Measurements from ENCODE around the gene KIAA1217. TPM values are rescaled to one million over a fixed set of nuclear protein-coding genes. Genes with fewer than 3 reads are reported as not detected.

KIAA1217 gene
- total RNA-seq, 1 donor from 2014 or later: 13.2 TPM

DNA sequence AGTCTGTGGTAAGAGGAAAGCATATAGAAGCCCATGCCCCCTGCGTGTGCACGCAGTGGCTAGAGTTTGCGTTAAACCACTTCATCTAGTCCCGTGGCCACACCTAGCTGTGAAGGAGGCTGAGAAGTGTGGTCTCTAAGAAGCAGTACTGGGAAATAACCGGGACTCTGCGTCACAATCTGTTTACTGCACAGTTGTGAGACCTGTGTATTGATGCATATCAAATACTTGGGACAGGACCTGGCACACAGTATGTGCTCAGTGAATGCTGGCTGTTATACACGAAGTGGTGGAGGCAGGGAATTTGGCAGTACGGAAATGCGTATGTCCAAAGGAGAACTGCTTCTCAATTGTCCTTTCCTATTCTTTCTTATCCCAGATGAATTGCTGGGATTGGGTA, 365.2 kb downstream of the KIAA1217 start:
- DNase-seq (ENCODE audit: low read depth): no peak

DNA sequence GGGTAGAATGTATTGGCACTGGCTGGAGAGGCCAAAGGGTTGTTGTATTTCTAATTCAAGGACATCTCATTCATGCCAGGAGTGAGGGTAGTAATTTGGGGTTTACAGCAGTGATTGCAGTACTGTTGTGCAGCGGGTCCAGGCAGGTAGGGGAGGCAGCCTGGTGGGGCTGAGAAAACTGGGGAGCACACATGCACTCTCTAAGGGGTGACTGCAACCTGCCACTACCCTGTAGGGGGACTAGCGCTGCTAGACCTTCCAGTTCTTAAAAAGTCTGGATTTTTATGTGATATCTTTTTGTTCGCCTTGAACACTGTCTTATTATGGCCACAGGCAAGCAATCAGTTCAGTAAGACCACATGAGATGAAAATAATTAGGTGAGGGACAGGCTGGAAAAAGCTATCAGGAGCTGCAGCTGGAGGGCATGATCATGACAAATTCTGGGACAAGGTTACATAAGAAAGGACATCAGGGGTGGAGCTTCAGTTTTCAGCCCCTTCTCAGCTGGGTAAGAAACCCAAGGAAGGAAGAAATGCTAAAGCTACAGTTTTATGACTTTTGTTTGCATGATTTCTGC, 365.7 kb downstream of the KIAA1217 start:
- DNase-seq (ENCODE audit: low read depth): no peak

DNA sequence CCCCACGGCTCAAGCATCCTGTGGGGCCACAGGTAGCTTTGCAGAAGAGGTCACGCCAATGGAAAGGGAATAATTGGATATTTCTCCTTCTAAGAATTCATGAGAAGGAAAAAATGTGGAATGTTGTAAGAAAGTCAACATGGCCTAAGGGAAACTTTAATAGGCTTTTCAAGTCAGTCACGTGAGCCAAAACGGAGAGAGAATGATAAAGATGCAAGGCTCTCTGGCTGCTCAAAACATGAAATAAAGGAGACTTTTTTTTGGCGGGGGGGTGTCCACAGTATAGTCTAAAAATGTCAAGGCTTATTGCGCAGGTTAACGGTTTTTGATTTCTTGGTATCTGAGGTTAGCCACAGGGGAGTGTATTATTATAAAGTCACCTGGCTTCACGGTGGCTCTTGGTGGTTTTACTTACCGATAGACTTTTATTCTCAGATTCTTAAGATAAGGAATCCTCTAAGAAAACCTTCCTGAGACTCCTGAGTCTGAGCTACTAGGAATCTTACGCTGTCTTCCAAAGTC, 366.6 kb downstream of the KIAA1217 start:
- DNase-seq (ENCODE audit: low read depth): no peak

DNA sequence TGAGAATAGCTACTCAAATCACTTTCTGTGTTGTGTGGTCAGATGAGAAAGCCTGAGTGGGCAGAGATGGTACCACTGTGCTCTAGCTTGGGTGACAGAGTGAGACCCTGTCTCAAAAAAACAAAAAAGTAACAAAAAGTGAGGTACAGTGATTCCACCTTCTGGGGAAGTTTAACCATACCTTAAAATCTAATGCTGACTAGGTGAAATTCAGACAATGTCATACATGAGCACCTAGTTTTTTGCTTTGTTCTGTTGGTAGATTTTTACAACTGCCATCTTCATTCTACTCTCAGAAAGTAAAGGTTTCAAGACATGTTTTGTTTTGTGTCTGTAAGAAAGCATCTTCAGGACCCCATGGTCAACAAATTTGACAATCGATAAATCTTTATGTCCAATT, 370.5 kb downstream of the KIAA1217 start:
- DNase-seq (ENCODE audit: low read depth): no peak

DNA sequence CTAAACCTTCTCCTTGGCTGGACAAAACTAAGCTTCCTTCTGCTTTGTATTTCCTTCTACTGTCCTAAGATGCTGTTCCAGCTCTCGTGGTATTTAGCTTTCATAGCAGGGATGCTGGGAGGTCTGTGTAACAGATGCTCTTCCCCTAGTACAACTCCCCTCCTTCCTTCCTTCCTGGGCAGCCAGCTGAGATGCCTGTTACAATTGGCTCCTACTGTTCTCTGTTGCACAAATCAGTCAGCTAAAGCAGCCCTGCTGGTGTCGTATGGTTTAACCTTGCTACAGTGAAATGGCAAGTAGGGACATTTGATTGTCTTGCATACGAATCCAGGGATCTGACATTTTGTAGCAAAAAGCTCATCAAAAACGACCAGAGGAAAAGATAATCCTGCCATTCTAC, 371.0 kb downstream of the KIAA1217 start:
- no peak for DNase-seq (ENCODE audit: low read depth)

DNA sequence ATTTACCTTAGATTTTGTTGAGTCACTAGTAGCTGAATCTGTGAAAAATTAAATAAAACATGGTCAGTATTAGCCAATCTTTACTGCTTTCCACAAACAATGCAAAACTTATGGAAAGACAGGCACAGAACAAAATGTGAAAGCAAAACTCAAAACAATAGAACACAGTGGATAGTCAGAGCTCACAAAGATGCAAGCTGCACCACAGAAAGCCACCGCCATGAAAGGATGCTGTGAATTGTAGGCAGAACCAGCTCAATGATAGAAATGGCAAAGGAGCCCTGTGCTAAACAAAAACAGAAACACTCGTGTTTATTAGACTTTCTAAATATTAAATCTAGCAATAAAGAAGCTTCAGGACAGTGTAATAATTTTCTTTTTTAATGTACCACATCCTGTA, 380.3 kb downstream of the KIAA1217 start:
- no peak for DNase-seq (ENCODE audit: low read depth)

DNA sequence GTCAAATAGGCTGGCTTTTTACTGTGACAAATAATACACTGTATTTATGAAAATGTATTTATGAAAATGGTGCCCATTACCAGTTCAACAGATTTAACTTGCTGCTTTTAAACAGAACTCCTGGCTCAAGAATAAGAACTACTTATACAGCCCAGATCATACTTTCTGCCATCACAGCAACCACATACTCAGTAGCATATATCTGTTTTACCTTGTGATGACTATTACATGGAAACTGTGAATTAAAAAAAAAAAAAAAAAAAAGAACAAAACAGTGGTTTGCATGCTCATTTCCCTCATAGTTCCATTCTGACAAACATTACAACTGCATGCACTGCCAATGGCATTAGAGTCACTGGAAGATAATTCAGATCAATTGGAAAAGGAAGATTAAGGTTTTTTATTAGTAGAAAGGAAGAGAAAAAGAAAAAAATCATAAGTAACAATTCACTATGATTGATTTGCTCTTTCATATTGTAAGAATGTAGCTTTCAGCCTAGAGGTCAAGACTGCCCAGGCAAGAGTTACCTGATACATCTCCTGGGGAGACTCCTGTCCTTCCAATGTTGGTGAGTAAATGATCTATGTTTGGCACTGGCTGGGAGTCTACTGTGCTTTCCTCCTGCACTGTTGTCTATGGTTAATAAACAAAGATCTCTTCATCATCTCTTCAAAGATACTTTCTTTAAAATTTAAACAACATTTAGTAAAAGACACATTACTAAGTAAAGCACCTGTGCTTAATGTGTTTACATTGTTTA, 381.9 kb downstream of the KIAA1217 start:
- no peak for DNase-seq (ENCODE audit: low read depth)

DNA sequence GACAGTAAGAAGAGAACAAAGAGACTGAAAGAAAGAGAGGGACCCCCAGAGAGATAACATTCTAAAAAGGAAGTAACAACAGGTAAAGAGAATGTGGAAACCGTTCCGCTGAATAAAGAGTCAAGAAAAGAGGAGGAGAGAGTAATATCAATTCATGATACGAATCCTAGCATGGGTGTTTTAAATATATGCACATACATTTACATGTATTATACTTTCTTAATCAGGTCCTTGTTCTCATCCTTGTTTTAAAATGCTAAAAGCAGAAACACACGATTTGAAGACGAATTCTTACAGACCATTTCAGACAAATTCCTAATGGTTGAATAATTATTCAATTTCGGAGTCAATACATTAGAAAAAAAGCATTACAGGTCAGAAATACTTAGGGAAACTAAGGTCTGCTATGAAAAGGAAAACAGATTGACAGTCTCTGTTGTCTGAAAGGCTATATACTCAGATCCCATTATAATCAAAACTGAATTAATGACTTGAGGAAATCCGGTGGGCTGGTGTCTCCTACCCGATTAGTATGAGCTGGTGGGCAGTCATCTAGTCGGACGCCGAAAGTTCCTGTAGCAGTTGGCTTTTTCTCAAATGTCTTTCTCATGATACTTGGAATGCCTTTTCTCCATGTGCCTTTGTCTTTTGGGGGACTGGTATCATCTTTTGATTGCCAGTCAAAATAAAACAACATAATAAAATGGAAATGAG, 387.4 kb downstream of the KIAA1217 start:
- DNase-seq (ENCODE audit: low read depth): no peak

DNA sequence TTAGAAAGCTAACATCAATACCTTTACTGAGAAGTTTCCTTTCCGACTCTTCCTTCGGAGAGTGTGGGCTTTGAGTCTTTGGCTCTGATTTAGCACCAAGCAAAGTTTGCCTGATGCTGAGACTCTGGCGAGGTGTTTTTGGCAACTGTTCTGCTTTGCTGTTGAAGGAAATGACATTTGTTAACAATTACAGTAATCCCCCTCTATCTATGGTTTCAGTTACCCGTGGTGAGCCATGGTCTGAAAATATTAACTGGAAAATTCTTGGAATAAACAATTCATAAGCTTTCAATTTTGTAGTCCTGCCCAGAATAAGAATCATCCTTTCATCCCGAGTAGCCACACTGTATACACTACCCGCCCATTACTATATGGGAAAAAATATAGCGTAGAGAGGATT, 388.5 kb downstream of the KIAA1217 start:
- no peak for DNase-seq (ENCODE audit: low read depth)

MicroRNAs encoded within 50 kb of the gene (microRNA counts, 767-probe panel; counts per million panel counts)
- not detected for microRNA hsa-miR-603

Small RNAs within 50 kb of the gene (microRNA-seq; reads per million reads assigned to microRNA genes)
- not detected for gene MIR603

Measured in myocyte (in vitro differentiated cells).